K562 (cell line): Measurements from ENCODE around the gene PLTP. TPM values are rescaled to one million over a fixed set of nuclear protein-coding genes. Genes with fewer than 3 reads are reported as not detected.

Experiments
- CBFA2T3 ChIP-seq: fragments of 450-650 bp; IDR thresholded peaks from 2 replicates; pipeline ENCODE4 v1.6.1; 2017
- CREB1 ChIP-seq, 2 experiments: sonication (generic) in 1 of 2; formaldehyde crosslinking in 1 of 2; IDR thresholded peaks; 2 replicates each; pipeline versions ENCODE4 v1.6.1 to v1.8.0; 2012 to 2022; ENCODE audit warnings: inconsistent platforms in 1 of 2, mild to moderate bottlenecking in 1 of 2, missing genetic modification reagents in 1 of 2, moderate library complexity in 1 of 2
- ELF1 ChIP-seq: fragments of 200-800 bp; sonication (Bioruptor generic); IDR thresholded peaks from 2 replicates; pipeline ENCODE4 v1.6.1; 2016; ENCODE audit warnings: missing genetic modification characterization, missing compliant biosample characterization
- ERF ChIP-seq: fragments of 450-650 bp; formaldehyde crosslinking; IDR thresholded peaks from 2 replicates; pipeline ENCODE4 v1.4.0; 2020; ENCODE audit warnings: mild to moderate bottlenecking, mixed read lengths
- GTF2E2 ChIP-seq: fragments of 200-800 bp; sonication (Bioruptor generic); IDR thresholded peaks from 2 replicates; pipeline ENCODE4 v1.6.1; 2016; ENCODE audit warnings: missing genetic modification characterization, missing compliant biosample characterization
- HDAC2 ChIP-seq: fragments of 450-650 bp; IDR thresholded peaks from 2 replicates; pipeline ENCODE4 v1.6.1; 2016; ENCODE audit warnings: mild to moderate bottlenecking
- MCM7 ChIP-seq, 2 experiments: fragments of 450-650 bp; IDR thresholded peaks; 2 replicates each; pipeline ENCODE4 v1.6.1; 2016 to 2018
- RAD21 ChIP-seq, 2 experiments: fragments of 250-450 bp in 1 of 2; fragments of 450-650 bp in 1 of 2; sonication (Bioruptor Pico) in 1 of 2; formaldehyde crosslinking in 1 of 2; IDR thresholded peaks in 1 of 2; conservative IDR thresholded peaks in 1 of 2; 2 replicates each; pipeline versions ENCODE4 v1.4.0 to v1.8.0; 2020 to 2022; ENCODE audit warnings: mild to moderate bottlenecking in 2 of 2, moderate library complexity in 1 of 2
- SMC3 ChIP-seq: conservative IDR thresholded peaks from 2 replicates; pipeline ENCODE4 v1.6.1; 2011; ENCODE audit warnings: low read depth, low read length, improper control_type of control experiment; ENCODE audit not compliant: insufficient read depth
- TAF15 ChIP-seq: fragments of 200-400 bp; formaldehyde crosslinking; IDR thresholded peaks from 2 replicates; pipeline ENCODE4 v1.6.1; 2017; ENCODE audit warnings: mild to moderate bottlenecking, low read depth, low read length, moderate library complexity
- U2AF2 ChIP-seq: fragments of 200-400 bp; formaldehyde crosslinking; optimal IDR thresholded peaks from 2 replicates; pipeline ENCODE3; 2017; ENCODE audit warnings: low read depth, mild to moderate bottlenecking, low read length
- ZC3H11A ChIP-seq: IDR thresholded peaks from 2 replicates; pipeline ENCODE4 v1.6.1; 2012; ENCODE audit warnings: low read depth, low read length, improper control_type of control experiment
- ZNF212 ChIP-seq: fragments of 450-650 bp; formaldehyde crosslinking; IDR thresholded peaks from 2 replicates; pipeline ENCODE4 v1.4.0; 2020; ENCODE audit warnings: mild to moderate bottlenecking
- ZNF75A ChIP-seq: fragments of 450-650 bp; formaldehyde crosslinking; IDR thresholded peaks from 2 replicates; pipeline ENCODE4 v1.4.0; 2020; ENCODE audit warnings: mild to moderate bottlenecking
- polyA plus RNA-seq, 8 experiments: library from polyadenylated mRNA; depleted of rRNA in 4 of 8; stranded (reverse) in 5 of 8; unstranded in 3 of 8; fragments of >200 nt; fragmentation: Nextera tagmentation in 2 of 8; fragmentation: Illumina TruSeq in 1 of 8; extraction: Ambion mirVana in 2 of 8; extraction: Trizol in 1 of 8; gene quantifications; 2 replicates each; pipeline versions ENCODE4 v1.2.1 to v1.2.3, GENCODE V29; 2011 to 2014; ENCODE audit warnings: inconsistent platforms in 1 of 8, missing spikeins in 1 of 8
- total RNA-seq, 7 experiments: library from RNA; depleted of rRNA in 6 of 7; stranded (reverse); fragments of >200 nt in 6 of 7; fragmentation: Illumina TruSeq in 2 of 7; extraction: Trizol in 2 of 7; gene quantifications; 2 replicates each; pipeline versions ENCODE4 v1.2.1 to v1.2.3, GENCODE V29; 2011 to 2021; ENCODE audit warnings: low replicate concordance in 1 of 7
- TF ChIP-seq, protein P1 (sequence below): fragments of 450-650 bp; IDR thresholded peaks from 2 replicates; pipeline ENCODE4 v1.6.1; 2017; ENCODE audit warnings: antibody characterized with exemption
- TF ChIP-seq, protein P2 (sequence below): fragments of 450-650 bp; formaldehyde crosslinking; IDR thresholded peaks from 2 replicates; pipeline ENCODE4 v1.4.0; 2022; ENCODE audit warnings: missing genetic modification characterization
- TF ChIP-seq, protein P3 (sequence below): IDR thresholded peaks from 3 replicates; pipeline ENCODE4 v1.6.1; 2011; ENCODE audit warnings: borderline replicate concordance, mild to moderate bottlenecking, moderate library complexity; ENCODE audit not compliant: insufficient read length; ENCODE audit errors: extremely low read depth

Gene PLTP
- total and polyA plus RNA-seq, 9 of the 15 experiments (the other 6 are each of a cell fraction or from before 2014, with no cell fraction given), result 2.8 to 29.3 (median 17.6) TPM

DNA sequence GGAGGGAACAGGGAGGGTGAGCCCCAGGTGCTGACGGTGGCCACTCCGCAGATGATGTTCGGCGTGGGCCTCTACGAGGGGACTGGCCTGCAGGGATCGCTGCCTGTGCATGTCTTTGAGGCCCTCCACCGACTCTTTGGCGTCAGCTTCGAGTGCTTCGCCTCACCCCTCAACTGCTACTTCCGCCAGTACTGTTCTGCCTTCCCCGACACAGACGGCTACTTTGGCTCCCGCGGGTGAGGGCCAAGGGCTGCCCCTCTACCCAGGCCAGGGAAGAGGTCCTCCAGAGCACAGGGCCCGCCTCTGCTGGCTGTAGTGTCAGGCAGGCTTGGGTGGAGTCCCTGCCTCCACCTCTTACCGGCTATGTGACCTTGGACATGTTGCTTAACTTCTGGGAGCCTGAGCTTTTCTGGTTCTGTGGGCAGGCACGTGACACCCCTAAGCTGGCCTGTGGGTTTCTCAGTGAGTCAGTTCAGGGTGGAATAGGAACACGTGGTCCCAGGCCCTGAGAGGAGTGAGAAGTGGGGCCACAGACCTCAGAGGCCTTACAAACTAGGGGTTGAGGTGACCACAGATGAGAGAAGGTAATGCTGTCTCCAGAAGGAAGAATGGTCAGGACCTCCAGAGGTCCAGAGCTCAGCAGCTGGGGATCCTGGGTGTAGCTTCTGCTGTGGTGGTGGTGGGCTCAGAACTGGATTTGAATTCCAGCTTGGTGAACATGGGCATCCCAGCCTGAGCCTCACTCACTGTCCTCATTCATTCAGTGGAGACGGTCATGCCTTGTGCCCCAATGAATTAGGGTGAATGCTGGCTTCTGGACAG is 34.4 kb upstream of the PLTP start (continued):
- TF ChIP-seq, protein P1, sequence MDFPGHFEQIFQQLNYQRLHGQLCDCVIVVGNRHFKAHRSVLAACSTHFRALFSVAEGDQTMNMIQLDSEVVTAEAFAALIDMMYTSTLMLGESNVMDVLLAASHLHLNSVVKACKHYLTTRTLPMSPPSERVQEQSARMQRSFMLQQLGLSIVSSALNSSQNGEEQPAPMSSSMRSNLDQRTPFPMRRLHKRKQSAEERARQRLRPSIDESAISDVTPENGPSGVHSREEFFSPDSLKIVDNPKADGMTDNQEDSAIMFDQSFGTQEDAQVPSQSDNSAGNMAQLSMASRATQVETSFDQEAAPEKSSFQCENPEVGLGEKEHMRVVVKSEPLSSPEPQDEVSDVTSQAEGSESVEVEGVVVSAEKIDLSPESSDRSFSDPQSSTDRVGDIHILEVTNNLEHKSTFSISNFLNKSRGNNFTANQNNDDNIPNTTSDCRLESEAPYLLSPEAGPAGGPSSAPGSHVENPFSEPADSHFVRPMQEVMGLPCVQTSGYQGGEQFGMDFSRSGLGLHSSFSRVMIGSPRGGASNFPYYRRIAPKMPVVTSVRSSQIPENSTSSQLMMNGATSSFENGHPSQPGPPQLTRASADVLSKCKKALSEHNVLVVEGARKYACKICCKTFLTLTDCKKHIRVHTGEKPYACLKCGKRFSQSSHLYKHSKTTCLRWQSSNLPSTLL, result no peak
- TF ChIP-seq ZC3H11A (no peak), HDAC2 (no peak), RAD21 (CRISPR knock-in tag; conservative IDR thresholded peaks at IDR 0.05 in 1 of 2, IDR thresholded peaks at IDR 0.05 in 1 of 2) (no peak), TAF15 (0 out of 2 replicates have a peak, but pooled peaks have one; percentile 21), SMC3 (no peak), MCM7 (IDR thresholded peaks at IDR 0.05) (no peak), ZNF212 (CRISPR knock-in tag) (no peak), CBFA2T3 (no peak), ZNF75A (CRISPR knock-in tag) (no peak), U2AF2 (no peak), GTF2E2 (tag) (no peak), ERF (CRISPR knock-in tag) (no peak), ELF1 (tag) (no peak), CREB1 (IDR thresholded peaks at IDR 0.05) (no peak), CREB1 (CRISPR knock-in tag; IDR thresholded peaks at IDR 0.05) (no peak)
- TF ChIP-seq, protein P2, sequence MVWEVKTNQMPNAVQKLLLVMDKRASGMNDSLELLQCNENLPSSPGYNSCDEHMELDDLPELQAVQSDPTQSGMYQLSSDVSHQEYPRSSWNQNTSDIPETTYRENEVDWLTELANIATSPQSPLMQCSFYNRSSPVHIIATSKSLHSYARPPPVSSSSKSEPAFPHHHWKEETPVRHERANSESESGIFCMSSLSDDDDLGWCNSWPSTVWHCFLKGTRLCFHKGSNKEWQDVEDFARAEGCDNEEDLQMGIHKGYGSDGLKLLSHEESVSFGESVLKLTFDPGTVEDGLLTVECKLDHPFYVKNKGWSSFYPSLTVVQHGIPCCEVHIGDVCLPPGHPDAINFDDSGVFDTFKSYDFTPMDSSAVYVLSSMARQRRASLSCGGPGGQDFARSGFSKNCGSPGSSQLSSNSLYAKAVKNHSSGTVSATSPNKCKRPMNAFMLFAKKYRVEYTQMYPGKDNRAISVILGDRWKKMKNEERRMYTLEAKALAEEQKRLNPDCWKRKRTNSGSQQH, result no peak
- TF ChIP-seq, protein P3, sequence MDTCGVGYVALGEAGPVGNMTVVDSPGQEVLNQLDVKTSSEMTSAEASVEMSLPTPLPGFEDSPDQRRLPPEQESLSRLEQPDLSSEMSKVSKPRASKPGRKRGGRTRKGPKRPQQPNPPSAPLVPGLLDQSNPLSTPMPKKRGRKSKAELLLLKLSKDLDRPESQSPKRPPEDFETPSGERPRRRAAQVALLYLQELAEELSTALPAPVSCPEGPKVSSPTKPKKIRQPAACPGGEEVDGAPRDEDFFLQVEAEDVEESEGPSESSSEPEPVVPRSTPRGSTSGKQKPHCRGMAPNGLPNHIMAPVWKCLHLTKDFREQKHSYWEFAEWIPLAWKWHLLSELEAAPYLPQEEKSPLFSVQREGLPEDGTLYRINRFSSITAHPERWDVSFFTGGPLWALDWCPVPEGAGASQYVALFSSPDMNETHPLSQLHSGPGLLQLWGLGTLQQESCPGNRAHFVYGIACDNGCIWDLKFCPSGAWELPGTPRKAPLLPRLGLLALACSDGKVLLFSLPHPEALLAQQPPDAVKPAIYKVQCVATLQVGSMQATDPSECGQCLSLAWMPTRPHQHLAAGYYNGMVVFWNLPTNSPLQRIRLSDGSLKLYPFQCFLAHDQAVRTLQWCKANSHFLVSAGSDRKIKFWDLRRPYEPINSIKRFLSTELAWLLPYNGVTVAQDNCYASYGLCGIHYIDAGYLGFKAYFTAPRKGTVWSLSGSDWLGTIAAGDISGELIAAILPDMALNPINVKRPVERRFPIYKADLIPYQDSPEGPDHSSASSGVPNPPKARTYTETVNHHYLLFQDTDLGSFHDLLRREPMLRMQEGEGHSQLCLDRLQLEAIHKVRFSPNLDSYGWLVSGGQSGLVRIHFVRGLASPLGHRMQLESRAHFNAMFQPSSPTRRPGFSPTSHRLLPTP, result no peak
